ENCODE results near the gene HLA-E. TPM values are rescaled to one million over a fixed set of nuclear protein-coding genes. Genes with fewer than 3 reads are reported as not detected.

Gene HLA-E
- total and polyA plus RNA-seq, 2 of the 13 experiments (the other 11 are each of a cell fraction or from before 2014, with no cell fraction given), result 45.2 to 90.4 TPM

- no peak overlapping the region for H3K27ac ChIP-seq (ENCODE audit: extremely low read length, insufficient read depth, low read length)
- no peaks in the 10 kb centered on the region for H3K36me3 ChIP-seq (replicated peaks in 1 of 2; ENCODE audit: control insufficient read depth in 1 of 2, insufficient read depth in 2 of 2, low read length in 2 of 2)
- H2AFZ ChIP-seq (ENCODE audit: low read length), result no peak overlapping the region
- H4K20me1 ChIP-seq (ENCODE audit: insufficient read depth, low read length), result no peaks in the 10 kb centered on the region
- ATAC-seq (no peak), FAIRE-seq (no peak), DNase-seq (ENCODE audit: low spot score) (no peak)
- WGBS (ENCODE audit: low lambda C conversion rate), result 42% methylated on average over 2 of the region's 2 CpGs
- no peak overlapping the region for H3K9ac ChIP-seq (ENCODE audit: insufficient read depth, low read depth, low read length)
- H3K27me3 ChIP-seq (ENCODE audit: control insufficient read depth in 1 of 2, insufficient read depth in 2 of 2, low read length in 2 of 2), result no peaks in the 10 kb centered on the region; a peak in 1 of 5 replicates
- no peaks in the 10 kb centered on the region for H3K79me2 ChIP-seq (ENCODE audit: insufficient read depth, low read length)
- CTCF ChIA-PET (ENCODE audit: low intra/inter-chr PET ratio, low total read pairs), result no interaction called here
- intact Hi-C loops (cut with micrococcal nuclease; ENCODE audit: unreplicated experiment), result no loop called here
- peaks cover 21% of the 10 kb centered on the region for H3K4me1 ChIP-seq (ENCODE audit: insufficient read depth, low read length)
- no peak overlapping the region for H3K4me2 ChIP-seq (ENCODE audit: low read depth, low read length)
- H3K9me3 ChIP-seq (ENCODE audit: low read length), result no peaks in the 10 kb centered on the region
- no TSS peak for BruUV-seq (replicated peaks)
- in situ Hi-C loops (cut with HindIII; ENCODE audit: extremely low pct_ligation_motif_present, low pct_unique_long_range_greater_than_20kb), result no loop called here
- no peak for TF ChIP-seq LCORL (IDR thresholded peaks at IDR 0.05)
- TF ChIP-seq LCORL (CRISPR knock-in tag; IDR thresholded peaks at IDR 0.05), result no peak
- no peak for TF ChIP-seq ZUFSP (CRISPR knock-in tag; IDR thresholded peaks at IDR 0.05; ENCODE audit: borderline replicate concordance)
- no peak for TF ChIP-seq KLF16 (CRISPR knock-in tag; IDR thresholded peaks at IDR 0.05)
- no peak for TF ChIP-seq POGZ (CRISPR knock-in tag; IDR thresholded peaks at IDR 0.05)
- no peak for TF ChIP-seq RXRB (CRISPR knock-in tag; IDR thresholded peaks at IDR 0.05; ENCODE audit: borderline replicate concordance)
- no peak for TF ChIP-seq ZSCAN29 (CRISPR knock-in tag; conservative IDR thresholded peaks at IDR 0.05)
- TF ChIP-seq PAF1 (CRISPR knock-in tag; IDR thresholded peaks at IDR 0.05), result no peak
- no peak for TF ChIP-seq THAP8 (CRISPR knock-in tag; IDR thresholded peaks at IDR 0.05; ENCODE audit: borderline replicate concordance)
- TF ChIP-seq PLRG1 (conservative IDR thresholded peaks at IDR 0.05), result no peak
- TF ChIP-seq ZBTB8A (CRISPR knock-in tag; IDR thresholded peaks at IDR 0.05; ENCODE audit: borderline replicate concordance, low read depth), result no peak
- no peak for TF ChIP-seq DNMT1 (CRISPR knock-in tag; IDR thresholded peaks at IDR 0.05)
- TF ChIP-seq ZNF687 (CRISPR knock-in tag; IDR thresholded peaks at IDR 0.05), result no peak
- no peak for TF ChIP-seq ARNTL (CRISPR knock-in tag; IDR thresholded peaks at IDR 0.05)
- TF ChIP-seq ZNF317 (CRISPR knock-in tag; IDR thresholded peaks at IDR 0.05), result no peak
- POLR2A ChIA-PET, result no interaction called here
- no peak overlapping the region for H3K4me3 ChIP-seq (replicated peaks in 1 of 3; ENCODE audit: insufficient read depth in 1 of 3, low read depth in 2 of 3, low read length in 3 of 3)
These were observed 24.1 kb downstream of the HLA-E start for GRCh38 chr6:30513451-30513850.
